Psoas muscle (tissue), 8 donors: Measurements from ENCODE around the gene DEPDC5. TPM values are rescaled to one million over a fixed set of nuclear protein-coding genes. Genes with fewer than 3 reads are reported as not detected.

Experiments used
- ATAC-seq, 4 donors: fragments of 200-7000 bp; cut with Tn5 transposase; one replicate each; pipeline ENCODE4 v1.9.1; 2020; ENCODE audit warnings: moderate library complexity in 3 of 4, mild to moderate bottlenecking in 2 of 4
- DNase-seq, 2 donors: peaks; one replicate each; pipeline ENCODE4 v3.0.0-alpha.2; 2020
- H3K27ac ChIP-seq: fragments of 200-600 bp; one replicate; pipeline ENCODE4 v1.8.0; 2022
- H3K27me3 ChIP-seq, 3 donors: fragments of 200-600 bp in 1 of 3; one replicate each; pipeline versions ENCODE4 v1.6.1 to v1.8.0; 2013 to 2022; ENCODE audit warnings: low read length in 2 of 3, mild to moderate bottlenecking in 2 of 3, moderate library complexity in 1 of 3; ENCODE audit not compliant: insufficient read depth in 3 of 3
- H3K36me3 ChIP-seq, 2 donors: fragments of 200-600 bp in 1 of 2; one replicate each; pipeline versions ENCODE4 v1.6.1 to v1.8.0; 2013 to 2022; ENCODE audit warnings: low read depth in 1 of 2, mild to moderate bottlenecking in 1 of 2, moderate library complexity in 1 of 2; ENCODE audit not compliant: insufficient read depth in 1 of 2
- H3K4me1 ChIP-seq: fragments of 200-600 bp; one replicate; pipeline ENCODE4 v1.8.0; 2022
- H3K4me3 ChIP-seq: fragments of 200-600 bp; one replicate; pipeline ENCODE4 v1.8.0; 2022; ENCODE audit warnings: mild to moderate bottlenecking
- H3K9me3 ChIP-seq: fragments of 200-600 bp; one replicate; pipeline ENCODE4 v1.8.0; 2022
- WGBS, 3 donors: extraction: QIAGEN DNeasy Blood & Tissue Kit; methylation state at CpG; one replicate each; pipeline versions ENCODE4 v1.1.6 to v1.1.7; 2013; 5-methylcytosine and 5-hydroxymethylcytosine counted together
- intact Hi-C, 2 donors: fragments of 100-400 bp; cut with DNase I; formaldehyde crosslinking; loops; one replicate each; pipeline versions ENCODE4 v1.11.0 to v1.14.2; 2022
- polyA plus RNA-seq, 3 donors: library from polyadenylated mRNA; stranded (reverse); fragments of 200-250 nt; gene quantifications; one replicate each; pipeline ENCODE4 v1.2.3, GENCODE V29; 2013
- total RNA-seq, 4 donors: library from RNA; stranded (reverse); fragmentation: NEBNext Ultra II Directional in 2 of 4; extraction: Animal tissue kit (Norgen Biotek cat#: 25700) in 2 of 4; gene quantifications; one replicate each; pipeline versions ENCODE4 v1.2.1 to v1.2.4, GENCODE V29; 2021 to 2023
- TF ChIP-seq, protein P1 (sequence below): fragments of 200-600 bp; IDR thresholded peaks from one replicate; pipeline ENCODE4 v1.8.0; 2022; ENCODE audit warnings: antibody characterized with exemption
- donor health status: healthy with polysubstance abuse.
- donor health status: DM: no; HTN: no; CAD: no; lungs with moderate emphysema.
- donor health status: Bipolar disorder and iron deficiency.
- donor health status: healthy.
- donor health status: DM: yes; HTN: yes; CAD: no.
- donor health status: DM: no; HTN: no; CAD: no.
- donor health status: DM: no; HTN: no; CAD: no.
- donor health status: DM: yes; HTN: yes; CAD: no.

The DEPDC5 gene
- total and polyA plus RNA-seq, 7 donors = 6.3 to 15.6 (median 9.1) TPM

DNA sequence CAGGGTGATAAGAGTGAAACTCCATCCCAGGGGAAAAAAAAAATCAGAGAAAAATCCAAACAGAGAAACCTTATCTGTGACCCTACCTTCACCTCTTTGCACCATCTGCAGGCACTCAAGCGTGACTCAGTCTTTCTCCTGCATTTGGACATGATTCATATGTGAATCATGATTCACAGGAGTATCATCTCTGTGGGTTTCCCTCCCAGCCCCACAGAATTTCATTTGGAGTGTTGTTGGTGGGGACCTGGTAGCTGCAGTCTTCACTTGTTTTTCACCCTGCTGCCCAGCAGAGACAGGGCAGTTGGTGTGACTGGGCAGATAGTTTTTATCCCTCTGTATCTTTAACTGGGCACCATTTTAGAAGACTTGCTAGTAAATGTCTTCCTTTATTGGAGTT lies 75.7 kb downstream of the DEPDC5 start:
- ATAC-seq (peak; percentile 86 to 91 (median 88)), DNase-seq (peak in 1 of 2 donors; percentile 21)
- TF ChIP-seq, protein P1, sequence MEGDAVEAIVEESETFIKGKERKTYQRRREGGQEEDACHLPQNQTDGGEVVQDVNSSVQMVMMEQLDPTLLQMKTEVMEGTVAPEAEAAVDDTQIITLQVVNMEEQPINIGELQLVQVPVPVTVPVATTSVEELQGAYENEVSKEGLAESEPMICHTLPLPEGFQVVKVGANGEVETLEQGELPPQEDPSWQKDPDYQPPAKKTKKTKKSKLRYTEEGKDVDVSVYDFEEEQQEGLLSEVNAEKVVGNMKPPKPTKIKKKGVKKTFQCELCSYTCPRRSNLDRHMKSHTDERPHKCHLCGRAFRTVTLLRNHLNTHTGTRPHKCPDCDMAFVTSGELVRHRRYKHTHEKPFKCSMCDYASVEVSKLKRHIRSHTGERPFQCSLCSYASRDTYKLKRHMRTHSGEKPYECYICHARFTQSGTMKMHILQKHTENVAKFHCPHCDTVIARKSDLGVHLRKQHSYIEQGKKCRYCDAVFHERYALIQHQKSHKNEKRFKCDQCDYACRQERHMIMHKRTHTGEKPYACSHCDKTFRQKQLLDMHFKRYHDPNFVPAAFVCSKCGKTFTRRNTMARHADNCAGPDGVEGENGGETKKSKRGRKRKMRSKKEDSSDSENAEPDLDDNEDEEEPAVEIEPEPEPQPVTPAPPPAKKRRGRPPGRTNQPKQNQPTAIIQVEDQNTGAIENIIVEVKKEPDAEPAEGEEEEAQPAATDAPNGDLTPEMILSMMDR = no peak
- Histone ChIP-seq H3K27ac (peak overlapping the region; percentile 78), H3K36me3 (peaks cover 3 to 53% of the 10 kb centered on the region in 2 donors), H3K4me3 (no peak overlapping the region), H3K4me1 (peaks cover 12% of the 10 kb centered on the region), H3K27me3 (no peaks in the 10 kb centered on the region), H3K9me3 (no peaks in the 10 kb centered on the region)
- intact Hi-C loops = no loop called here
- WGBS, 3 donors = 77 to 81% (median 79%) methylated on average over 1 of the region's 1 CpG

DNA sequence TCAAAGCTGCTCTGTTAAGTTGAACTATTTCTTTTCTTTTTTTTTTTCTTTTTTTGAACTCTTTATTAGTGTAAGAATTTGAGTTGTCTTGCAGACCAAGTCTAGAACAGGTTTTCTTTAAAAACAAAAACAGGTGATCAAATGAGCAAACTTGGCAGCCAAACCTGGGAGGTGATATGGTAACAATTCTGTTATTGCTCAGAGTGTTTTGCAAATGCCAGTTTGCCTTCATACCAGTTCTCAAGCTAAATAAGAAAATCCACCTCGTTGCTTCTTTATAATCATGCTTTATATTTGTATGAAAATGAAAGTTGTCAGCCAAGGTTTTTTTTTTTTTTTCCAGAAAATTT lies 76.9 kb downstream of the DEPDC5 start:
- no peak overlapping the region for H3K27ac ChIP-seq
- intact Hi-C loops = no loop called here
- H3K36me3 ChIP-seq = peaks cover 9 to 56% of the 10 kb centered on the region in 2 donors
- ATAC-seq = no peak
- H3K27me3 ChIP-seq = no peaks in the 10 kb centered on the region
- H3K4me3 ChIP-seq = no peak overlapping the region
- H3K9me3 ChIP-seq = no peaks in the 10 kb centered on the region
- WGBS, 3 donors = 59 to 70% (median 59%) methylated on average over 1 of the region's 1 CpG
- no peak for DNase-seq
- TF ChIP-seq, protein P1 = no peak
- peaks cover 12% of the 10 kb centered on the region for H3K4me1 ChIP-seq

DNA sequence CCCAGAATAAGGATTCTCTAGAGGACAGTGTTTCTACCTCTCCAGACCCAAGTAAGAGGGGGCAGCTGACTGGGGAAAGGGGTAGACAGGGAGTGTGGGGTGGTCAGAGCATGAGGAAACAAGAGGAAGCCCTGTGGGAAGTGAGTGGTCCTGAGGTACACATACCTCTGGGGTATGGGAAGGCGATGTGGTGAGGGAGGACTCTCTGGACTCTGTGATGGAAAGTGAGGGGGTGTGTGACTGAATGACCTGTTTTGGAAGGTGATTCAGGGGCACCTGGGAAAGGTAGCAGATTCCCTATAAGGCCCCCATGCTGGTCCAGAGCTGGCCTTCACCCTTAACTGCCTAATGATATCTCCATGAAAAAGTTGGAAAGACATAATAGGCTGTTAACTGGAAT lies 80.1 kb downstream of the DEPDC5 start:
- TF ChIP-seq, protein P1 = no peak
- no peak for ATAC-seq
- Histone ChIP-seq H3K27ac (no peak overlapping the region), H3K36me3 (peaks cover 10 to 60% of the 10 kb centered on the region in 2 donors), H3K4me3 (no peak overlapping the region), H3K9me3 (no peaks in the 10 kb centered on the region), H3K4me1 (peaks cover 12% of the 10 kb centered on the region), H3K27me3 (no peaks in the 10 kb centered on the region)
- intact Hi-C loops = no loop called here
- 95 to 100% (median 97%) methylated on average over 1 of the region's 1 CpG for WGBS, 3 donors
- no peak for DNase-seq

DNA sequence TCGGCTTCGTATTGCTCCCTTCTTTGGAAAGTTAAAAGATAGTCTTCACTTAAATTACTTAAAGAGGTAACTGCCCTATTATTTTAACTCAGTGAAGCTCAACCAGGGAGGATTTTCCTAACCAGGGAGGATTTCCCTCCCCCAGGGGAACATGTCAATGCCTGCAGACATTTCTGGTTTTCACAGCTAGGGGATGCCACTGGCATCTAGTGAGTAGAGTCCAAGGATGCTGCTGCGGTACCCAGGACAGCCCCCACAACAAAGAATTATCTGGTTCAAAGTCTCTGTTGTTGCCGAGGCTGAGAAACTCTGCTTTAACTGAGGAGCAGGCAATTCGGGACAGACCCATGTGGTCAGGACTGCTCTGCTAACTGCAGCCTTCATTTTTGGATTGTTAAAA lies 82.2 kb downstream of the DEPDC5 start:
- peaks cover 10 to 78% of the 10 kb centered on the region in 2 donors for H3K36me3 ChIP-seq
- DNase-seq = no peak

DNA sequence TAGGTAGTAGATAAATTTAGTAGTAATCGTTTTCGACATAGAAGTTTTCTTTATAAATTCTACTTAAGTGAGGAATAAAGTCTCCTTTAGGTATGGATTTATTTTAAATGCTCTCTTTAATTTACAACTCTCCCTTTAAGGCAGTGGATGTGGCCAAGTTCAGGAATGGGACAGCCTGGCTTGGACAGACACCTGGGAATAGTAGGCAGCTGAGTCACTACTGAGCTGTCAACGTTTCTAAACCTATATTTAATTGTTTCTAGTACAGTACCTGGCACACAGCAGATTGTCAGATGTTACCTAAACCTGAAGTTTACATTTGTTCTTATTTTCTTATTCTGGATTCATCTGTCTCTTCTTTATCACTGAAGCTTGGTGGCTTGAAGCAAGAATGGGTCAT lies 85.1 kb downstream of the DEPDC5 start:
- ATAC-seq = peak in 2 of 4 donors; percentile 65 to 71
- Histone ChIP-seq H3K4me1 (no peaks in the 10 kb centered on the region), H3K4me3 (no peak overlapping the region), H3K27ac (no peak overlapping the region), H3K9me3 (no peaks in the 10 kb centered on the region), H3K36me3 (peaks cover 11 to 88% of the 10 kb centered on the region in 2 donors), H3K27me3 (no peaks in the 10 kb centered on the region)
- TF ChIP-seq, protein P1 = no peak
- intact Hi-C loops = no loop called here
- DNase-seq = no peak
- 67 to 75% (median 68%) methylated on average over 3 of the region's 3 CpGs for WGBS, 3 donors

More for the DNA sequence above, 82.2 kb downstream of the DEPDC5 start:
- no peaks in the 10 kb centered on the region for H3K9me3 ChIP-seq
- TF ChIP-seq, protein P1 = no peak
- intact Hi-C loops = no loop called here
- H3K27me3 ChIP-seq = no peaks in the 10 kb centered on the region
- H3K4me3 ChIP-seq = no peak overlapping the region
- WGBS, 3 donors = 78 to 85% (median 82%) methylated on average over 5 of the region's 5 CpGs
- no peak for ATAC-seq
- no peaks in the 10 kb centered on the region for H3K4me1 ChIP-seq
- H3K27ac ChIP-seq = no peak overlapping the region
